HepG2 (cell line): ENCODE measurements around the gene ANKRD44.

ENCODE experiments used
- KDM5B ChIP-seq: sonication (generic); formaldehyde crosslinking; IDR thresholded peaks from 2 replicates; pipeline ENCODE4 v1.4.0; 2020; ENCODE audit warnings: missing genetic modification reagents, mild to moderate bottlenecking, borderline replicate concordance
- POLR2A ChIP-seq, 2 experiments: IDR thresholded peaks; 2 replicates each; pipeline ENCODE4 v1.6.1; 2011; ENCODE audit warnings: low read depth in 2 of 2, low read length in 2 of 2, mild to moderate bottlenecking in 1 of 2, moderate library complexity in 1 of 2; ENCODE audit not compliant: insufficient read depth in 1 of 2
- ZFP36L2 ChIP-seq: sonication (generic); formaldehyde crosslinking; IDR thresholded peaks from 2 replicates; pipeline ENCODE4 v1.4.0; 2020; ENCODE audit warnings: missing genetic modification reagents
- TF ChIP-seq, protein P1 (sequence below): sonication (generic); formaldehyde crosslinking; IDR thresholded peaks from 2 replicates; pipeline ENCODE4 v1.5.0; 2020; ENCODE audit warnings: mild to moderate bottlenecking, missing genetic modification reagents, moderate library complexity
- TF ChIP-seq, protein P2 (sequence below): sonication (generic); formaldehyde crosslinking; IDR thresholded peaks from 2 replicates; pipeline ENCODE4 v1.4.0; 2020; ENCODE audit warnings: missing genetic modification reagents

DNA sequence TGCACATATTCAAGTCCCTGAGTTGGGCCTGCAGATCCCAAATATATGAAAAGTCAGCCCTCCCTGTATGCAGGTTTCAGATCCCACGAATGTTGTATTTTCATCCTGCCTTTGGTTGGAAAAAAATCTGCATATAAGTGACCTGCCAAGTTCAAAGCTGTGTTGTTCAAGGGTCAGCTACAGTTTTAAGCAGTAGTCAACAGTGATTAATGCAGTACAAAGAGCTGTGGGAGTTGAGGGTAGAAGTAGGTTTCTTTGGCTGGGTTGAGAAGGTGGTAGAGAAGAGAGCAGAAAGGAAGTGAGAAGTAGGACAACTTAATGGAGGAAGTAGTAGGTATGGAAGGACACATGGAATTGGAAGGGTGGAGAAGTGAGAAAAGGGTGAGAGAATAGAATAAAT, 127.9 kb downstream of the ANKRD44 start:
- TF ChIP-seq KDM5B (CRISPR knock-in tag) (no peak), ZFP36L2 (no peak), POLR2A (IDR thresholded peaks at IDR 0.05; ENCODE audit: insufficient read depth in 1 of 2, low read depth in 2 of 2, low read length in 2 of 2) (no peak)
- TF ChIP-seq, protein P1, sequence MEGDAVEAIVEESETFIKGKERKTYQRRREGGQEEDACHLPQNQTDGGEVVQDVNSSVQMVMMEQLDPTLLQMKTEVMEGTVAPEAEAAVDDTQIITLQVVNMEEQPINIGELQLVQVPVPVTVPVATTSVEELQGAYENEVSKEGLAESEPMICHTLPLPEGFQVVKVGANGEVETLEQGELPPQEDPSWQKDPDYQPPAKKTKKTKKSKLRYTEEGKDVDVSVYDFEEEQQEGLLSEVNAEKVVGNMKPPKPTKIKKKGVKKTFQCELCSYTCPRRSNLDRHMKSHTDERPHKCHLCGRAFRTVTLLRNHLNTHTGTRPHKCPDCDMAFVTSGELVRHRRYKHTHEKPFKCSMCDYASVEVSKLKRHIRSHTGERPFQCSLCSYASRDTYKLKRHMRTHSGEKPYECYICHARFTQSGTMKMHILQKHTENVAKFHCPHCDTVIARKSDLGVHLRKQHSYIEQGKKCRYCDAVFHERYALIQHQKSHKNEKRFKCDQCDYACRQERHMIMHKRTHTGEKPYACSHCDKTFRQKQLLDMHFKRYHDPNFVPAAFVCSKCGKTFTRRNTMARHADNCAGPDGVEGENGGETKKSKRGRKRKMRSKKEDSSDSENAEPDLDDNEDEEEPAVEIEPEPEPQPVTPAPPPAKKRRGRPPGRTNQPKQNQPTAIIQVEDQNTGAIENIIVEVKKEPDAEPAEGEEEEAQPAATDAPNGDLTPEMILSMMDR: no peak
- TF ChIP-seq, protein P2, sequence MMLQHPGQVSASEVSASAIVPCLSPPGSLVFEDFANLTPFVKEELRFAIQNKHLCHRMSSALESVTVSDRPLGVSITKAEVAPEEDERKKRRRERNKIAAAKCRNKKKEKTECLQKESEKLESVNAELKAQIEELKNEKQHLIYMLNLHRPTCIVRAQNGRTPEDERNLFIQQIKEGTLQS (CRISPR knock-in tag): no peak
